Measurements from ENCODE around the gene TMEM53. TPM values are rescaled to one million over a fixed set of nuclear protein-coding genes. Genes with fewer than 3 reads are reported as not detected.

The TMEM53 gene
- total RNA-seq, 1 experiment from 2014 or later: 6.2 TPM

- Histone ChIP-seq H3K9ac (ENCODE audit: extremely low read depth, insufficient read length, low read length) (no peak overlapping the region), H3K79me1 (ENCODE audit: insufficient read depth, low read depth, low read length, poor library complexity, severe bottlenecking) (no peaks in the 10 kb centered on the region), H3K23me2 (ENCODE audit: insufficient read length, low read depth, low read length, poor library complexity, severe bottlenecking) (no peaks in the 10 kb centered on the region), H3K27ac (ENCODE audit: insufficient read length, low read depth, low read length) (no peak overlapping the region), H3K4me1 (ENCODE audit: insufficient read depth, low read length) (no peaks in the 10 kb centered on the region), H3K79me2 (ENCODE audit: insufficient read depth, low read length) (no peaks in the 10 kb centered on the region), H4K20me1 (ENCODE audit: control insufficient read depth, insufficient read depth, insufficient read length) (no peaks in the 10 kb centered on the region), H3K4me2 (ENCODE audit: insufficient read depth, insufficient read length, low read length) (no peak overlapping the region), H3K14ac (ENCODE audit: insufficient read depth, low read length) (no peak overlapping the region), H2BK5ac (ENCODE audit: insufficient read length, low read length) (no peak overlapping the region), H3T11ph (ENCODE audit: low read length) (no peak overlapping the region), H2AK5ac (ENCODE audit: insufficient read length, low read length) (no peak overlapping the region), H4K5ac (ENCODE audit: insufficient read length, low read depth, low read length) (no peak overlapping the region), H3K56ac (ENCODE audit: insufficient read length, low read depth, low read length) (no peak overlapping the region), H3K9me3 (ENCODE audit: control insufficient read depth, low read depth, low read length) (no peaks in the 10 kb centered on the region), H2BK12ac (ENCODE audit: insufficient read length, low read depth, low read length) (no peak overlapping the region), H4K8ac (replicated peaks; ENCODE audit: insufficient read length, low read depth, low read length) (no peak overlapping the region), H3K4ac (ENCODE audit: low read depth, low read length) (no peak overlapping the region), H2AFZ (ENCODE audit: low read length) (no peak overlapping the region), H2BK20ac (ENCODE audit: low read depth, low read length, poor library complexity, severe bottlenecking) (no peak overlapping the region), H2BK120ac (ENCODE audit: low read depth, low read length, poor library complexity, severe bottlenecking) (no peak overlapping the region), H2BK15ac (ENCODE audit: low read depth, low read length) (no peak overlapping the region), H4K91ac (ENCODE audit: insufficient read length, low read depth, low read length) (no peak overlapping the region), H3K23ac (ENCODE audit: insufficient read length, low read depth, low read length) (no peak overlapping the region), H3K27me3 (ENCODE audit: insufficient read depth, low read length) (no peaks in the 10 kb centered on the region), H3K18ac (ENCODE audit: insufficient read length, low read depth, low read length) (no peak overlapping the region)
- H3K9me3 Mint-ChIP-seq: peaks cover 11 to 14% of the 10 kb centered on the region in 2 experiments
- TF ChIP-seq CTCF (conservative IDR thresholded peaks at IDR 0.05): no peak
- no peak overlapping the region; a peak in 1 of 5 replicates for H3K4me3 Mint-ChIP-seq
- WGBS (ENCODE audit: extremely low coverage, insufficient read length, low lambda C conversion rate): no CpG with 5 or more reads among the region's 2 CpGs
- peaks cover 17% of the 10 kb centered on the region in 2 experiments for H3K4me1 Mint-ChIP-seq
- no peak for DNase-seq
- H3K27me3 Mint-ChIP-seq (ENCODE audit: low read depth): peaks cover 2% of the 10 kb centered on the region; the same call in 1 of the 2 replicates
- peak overlapping the region in 2 of 3 experiments; percentile 26 to 50; a peak in 2 of 7 replicates for H3K27ac Mint-ChIP-seq
- peaks cover 0 to 12% (median 0%) of the 10 kb centered on the region in 3 experiments; a peak in 4 of 7 replicates for H3K36me3 Mint-ChIP-seq (ENCODE audit: insufficient read depth in 1 of 3, low read depth in 3 of 3)
These were observed 31.7 kb upstream of the TMEM53 start for GRCh38 chr1:44705938-44706337.
